Transverse colon (tissue), 4 donors: ENCODE results near the gene HIBCH.

Source experiments
- CTCF ChIP-seq, 5 experiments: fragments of 200-600 bp in 3 of 5; fragments of 450-650 bp in 2 of 5; sonication (generic) in 3 of 5; IDR thresholded peaks; 1 replicate in 2 of 5; 2 replicates in 3 of 5; pipeline ENCODE4 v1.5.1; 2016 to 2017; ENCODE audit warnings: antibody characterized with exemption in 5 of 5, inconsistent platforms in 3 of 5, mild to moderate bottlenecking in 2 of 5, moderate library complexity in 1 of 5
- EP300 ChIP-seq: sonication (generic); formaldehyde crosslinking; IDR thresholded peaks from one replicate; pipeline ENCODE4 v1.6.1; 2017; ENCODE audit warnings: antibody characterized with exemption, low read depth
- POLR2AphosphoS5 ChIP-seq, 3 donors: sonication (generic); formaldehyde crosslinking; IDR thresholded peaks; one replicate each; pipeline ENCODE4 v1.6.1; 2016; ENCODE audit warnings: antibody characterized with exemption in 3 of 3

- no peak for TF ChIP-seq POLR2AphosphoS5 (IDR thresholded peaks at IDR 0.05)
- TF ChIP-seq EP300 = no peak
- no peak for TF ChIP-seq CTCF (IDR thresholded peaks at IDR 0.05)
Measured at GRCh38 chr2:190165491-190165890, 154.1 kb downstream of the HIBCH start.
